ENCODE data around the gene C20orf96. TPM values are rescaled to one million over a fixed set of nuclear protein-coding genes. Genes with fewer than 3 reads are reported as not detected.

Gene C20orf96
- total and polyA plus RNA-seq, 2 donors (not counting 3 experiments of a cell fraction or from before 2014, with no cell fraction given), result 17.0 to 17.2 TPM

- ChIA-PET POLR2A (no interaction called here), CTCF (interaction anchor here (1.5 kb wide), 1 partner anchor 46 kb away, joined by 6 read pairs; no protein-coding TSS in a partner anchor)
- H3K27ac ChIP-seq (ENCODE audit: insufficient read depth, low read depth, low read length), result no peak overlapping the region
- DNase-seq (ENCODE audit: low read depth, low spot score), result no peak
- BruUV-seq (replicated peaks), result no TSS peak
- peaks cover 2% of the 10 kb centered on the region for H3K4me1 ChIP-seq (ENCODE audit: control insufficient read depth, extremely low read depth, insufficient read depth, low read length)
- no peak for FAIRE-seq
- H3K79me2 ChIP-seq (ENCODE audit: control insufficient read depth, insufficient read depth, low read length), result peaks cover 4% of the 10 kb centered on the region
- TF ChIP-seq JUN (IDR thresholded peaks at IDR 0.05; ENCODE audit: borderline replicate concordance, insufficient read depth, insufficient read length, low read depth), result no peak
- no peak for TF ChIP-seq GATA2 (IDR thresholded peaks at IDR 0.05; ENCODE audit: insufficient read depth, insufficient read length, low read depth, low read length)
- no peak for TF ChIP-seq POLR2A (IDR thresholded peaks at IDR 0.05; ENCODE audit: low read depth, low read length)
- TF ChIP-seq CTCF (IDR thresholded peaks at IDR 0.05; ENCODE audit: extremely low read depth in 1 of 2, insufficient read depth in 1 of 2, low read depth in 1 of 2, low read length in 2 of 2), result no peak
- TF ChIP-seq POLR2AphosphoS5 (IDR thresholded peaks at IDR 0.05; ENCODE audit: insufficient read depth, low read depth, low read length), result no peak
- TF ChIP-seq FOS (IDR thresholded peaks at IDR 0.05; ENCODE audit: borderline replicate concordance, insufficient read depth, low read length), result no peak
- no peaks in the 10 kb centered on the region for H3K9me1 ChIP-seq (replicated peaks; ENCODE audit: control insufficient read depth, extremely low read depth, insufficient read depth, low read length)
- H3K9me3 ChIP-seq (replicated peaks; ENCODE audit: control insufficient read depth, insufficient read depth, low read length), result no peaks in the 10 kb centered on the region
- no peak overlapping the region for H2AFZ ChIP-seq (ENCODE audit: low read depth, low read length)
- no peak overlapping the region for H3K4me3 ChIP-seq (replicated peaks in 1 of 3; ENCODE audit: insufficient read depth in 1 of 3, low read depth in 1 of 3, low read length in 3 of 3)
- dilution Hi-C loops (cut with MboI; ENCODE audit: extremely low pct_ligation_motif_present, low sequenced_read_pairs), result no loop called here
- peaks cover 2 to 9% of the 10 kb centered on the region in 2 experiments for H3K36me3 ChIP-seq (ENCODE audit: control insufficient read depth in 2 of 2, extremely low read depth in 1 of 2, insufficient read depth in 2 of 2, low read length in 2 of 2)
- no peak overlapping the region for H3K9ac ChIP-seq (replicated peaks; ENCODE audit: extremely low read depth, insufficient read depth, low read length)
- no peaks in the 10 kb centered on the region for H3K27me3 ChIP-seq (ENCODE audit: control insufficient read depth in 2 of 2, insufficient read depth in 2 of 2, low read length in 2 of 2)
- intact Hi-C loops (cut with micrococcal nuclease), result no loop called here
- H3K4me2 ChIP-seq (ENCODE audit: insufficient read depth, low read length), result no peak overlapping the region
- H4K20me1 ChIP-seq (replicated peaks; ENCODE audit: control insufficient read depth, extremely low read depth, insufficient read depth, low read length), result no peaks in the 10 kb centered on the region
Observed at GRCh38 chr20:284172-284571, 6.4 kb downstream of the C20orf96 start.
